HG03457 (cell line): ENCODE results near the gene PCDH18.
"Not testable (repeated sequence)": the region's sequence is repeated elsewhere in the genome, so short reads cannot be mapped to it uniquely, and the experiment has no call there.

Experiments
- ATAC-seq: cut with Tn5 transposase; IDR thresholded peaks from one replicate; pipeline ENCODE4 v1.9.1; 2021; ENCODE audit warnings: moderate number of reproducible peaks; ENCODE audit not compliant: unreplicated experiment

The PCDH18 gene

GRCh38 chr4:137529432-137529831 is 2.9 kb downstream of the PCDH18 start:
- no peak for ATAC-seq

- ATAC-seq = no peak
These were observed 3.6 kb downstream of the PCDH18 start for GRCh38 chr4:137528673-137529072.

DNA sequence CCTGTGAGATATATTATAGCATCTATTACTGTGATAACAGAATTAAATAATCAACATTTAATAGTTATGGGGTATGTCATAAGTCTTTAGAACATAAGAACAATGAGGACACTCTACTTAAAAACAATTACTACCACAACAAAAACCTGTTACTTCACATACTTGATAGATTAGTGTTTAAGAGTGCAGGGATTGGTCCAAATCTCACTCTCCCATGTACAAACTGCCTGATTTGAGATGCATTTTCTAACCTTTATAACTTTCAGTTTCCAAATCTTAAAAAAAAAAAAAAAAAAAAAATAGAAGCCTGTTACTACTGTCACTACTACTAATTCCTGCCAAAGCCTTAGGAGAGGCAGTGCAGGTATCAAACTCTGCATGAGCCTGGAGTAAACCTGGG is 5.6 kb downstream of the PCDH18 start:
- no peak for ATAC-seq

GRCh38 chr4:137524725-137525369 is 7.4 kb downstream of the PCDH18 start:
- no peak for ATAC-seq

- ATAC-seq = no peak
These were observed 9.0 kb downstream of the PCDH18 start for GRCh38 chr4:137523329-137523728.

- no peak for ATAC-seq
These were observed 11.2 kb downstream of the PCDH18 start for GRCh38 chr4:137521053-137521452.

GRCh38 chr4:137519406-137519805 is 12.9 kb downstream of the PCDH18 start:
- ATAC-seq = no peak

GRCh38 chr4:137517323-137517722 is 15.0 kb downstream of the PCDH18 start:
- ATAC-seq = not testable (repeated sequence)

- no peak for ATAC-seq
These were observed 17.7 kb downstream of the PCDH18 start for GRCh38 chr4:137514406-137515111.

DNA sequence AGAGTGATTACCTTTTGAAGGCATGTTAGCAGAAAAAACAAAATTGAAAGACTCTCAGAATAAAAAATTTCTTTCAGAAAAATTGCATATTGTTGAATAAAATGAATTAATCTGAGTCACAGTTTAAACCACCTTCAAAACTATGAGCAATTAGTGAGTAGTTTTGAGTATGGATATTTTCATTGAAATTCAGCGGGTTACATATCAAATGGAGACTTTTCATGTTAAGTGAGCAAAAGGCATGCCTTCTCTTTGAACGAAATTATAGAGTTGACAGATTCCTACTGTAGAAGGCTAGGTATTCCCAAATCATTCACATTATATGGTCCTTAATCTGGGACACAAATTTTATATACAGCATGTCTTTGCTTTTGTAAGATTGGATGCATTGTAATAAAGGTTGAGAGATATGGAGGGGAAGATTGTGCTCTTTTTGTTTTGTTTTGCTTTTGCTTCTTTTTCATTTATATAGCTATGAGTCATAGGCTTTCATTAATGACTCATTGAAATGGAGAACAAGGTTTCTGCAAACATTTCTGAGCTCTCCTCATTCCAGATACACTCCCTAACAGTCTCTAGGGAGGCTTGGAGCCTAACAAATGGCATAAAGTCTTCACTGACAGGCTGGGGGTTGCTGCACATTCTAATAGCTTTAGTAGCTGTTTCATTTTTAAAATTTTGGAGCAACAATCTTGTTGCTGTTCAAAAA is 21.6 kb downstream of the PCDH18 start:
- no peak for ATAC-seq

- no peak for ATAC-seq
These were observed 22.4 kb downstream of the PCDH18 start for GRCh38 chr4:137509855-137510282.

DNA sequence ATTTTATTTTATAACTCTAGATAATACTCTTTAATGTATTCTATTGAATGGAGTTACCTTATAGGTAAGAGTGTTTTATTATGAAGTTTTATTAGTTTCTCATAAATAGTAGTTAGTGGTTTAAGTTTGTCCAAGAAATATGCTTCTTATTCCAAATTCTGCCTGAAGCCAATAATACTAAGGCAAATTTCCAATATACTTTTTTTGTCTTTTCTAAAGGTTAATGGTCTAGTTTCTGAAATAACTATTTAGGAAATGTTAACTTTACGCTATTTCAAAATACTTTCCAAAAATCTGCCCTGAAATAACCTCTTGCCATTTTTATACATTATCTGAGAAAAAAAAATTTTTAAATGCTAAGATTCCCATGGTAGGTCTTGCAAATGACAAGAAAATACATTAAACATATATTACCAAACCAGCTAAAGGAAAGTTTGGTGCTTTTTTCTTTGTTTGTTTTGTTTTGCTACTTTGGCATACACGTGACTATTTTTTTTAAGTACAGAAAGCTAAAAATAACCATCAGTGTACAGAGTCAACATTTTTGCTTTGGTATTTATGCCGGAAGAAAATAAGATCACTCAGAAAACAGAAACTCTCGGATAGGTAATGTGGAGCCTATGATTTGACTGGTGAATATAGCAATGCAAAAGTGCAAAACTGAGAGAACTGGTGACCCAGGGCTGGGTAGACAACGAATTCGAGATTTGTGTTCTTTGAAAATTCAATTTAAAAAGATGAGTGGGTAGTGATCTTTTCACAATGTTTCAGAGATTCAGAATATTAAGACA is 29.8 kb downstream of the PCDH18 start:
- ATAC-seq = no peak

DNA sequence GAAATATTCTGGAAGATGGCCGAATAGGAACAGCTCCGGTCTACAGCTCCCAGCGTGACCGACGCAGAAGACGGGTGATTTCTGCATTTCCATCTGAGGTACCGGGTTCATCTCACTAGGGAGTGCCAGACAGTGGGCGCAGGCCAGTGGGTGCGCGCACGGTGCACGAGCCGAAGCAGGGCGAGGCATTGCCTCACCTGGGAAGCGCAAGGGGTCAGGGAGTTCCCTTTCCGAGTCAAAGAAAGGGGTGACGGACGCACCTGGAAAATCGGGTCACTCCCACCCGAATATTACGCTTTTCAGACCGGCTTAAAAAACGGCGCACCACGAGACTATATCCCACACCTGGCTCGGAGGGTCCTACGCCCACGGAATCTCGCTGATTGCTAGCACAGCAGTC is 36.0 kb downstream of the PCDH18 start:
- not testable (repeated sequence) for ATAC-seq

DNA sequence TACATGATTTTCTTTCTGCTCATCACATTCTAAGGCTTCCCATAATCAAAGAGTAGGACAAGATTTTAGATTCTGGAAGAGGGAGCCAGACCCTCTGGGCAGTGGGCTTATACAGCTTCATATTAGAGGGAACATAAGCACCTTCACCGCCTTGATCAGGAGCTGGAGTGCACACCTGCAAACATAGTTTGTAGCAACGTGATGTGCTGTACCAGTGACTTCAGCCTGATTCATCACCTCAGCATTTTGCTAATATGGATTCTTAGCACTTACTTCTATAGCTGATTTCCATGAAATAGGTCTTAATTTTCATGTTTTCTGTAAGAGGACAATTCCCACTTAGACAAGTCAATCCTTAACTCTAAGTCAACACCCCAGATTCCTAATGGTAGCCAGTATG is 36.7 kb downstream of the PCDH18 start:
- no peak for ATAC-seq

- ATAC-seq = not testable (repeated sequence)
These were observed 48.9 kb downstream of the PCDH18 start for GRCh38 chr4:137483313-137483959.

GRCh38 chr4:137479657-137480056 is 52.6 kb downstream of the PCDH18 start:
- ATAC-seq = not testable (repeated sequence)

DNA sequence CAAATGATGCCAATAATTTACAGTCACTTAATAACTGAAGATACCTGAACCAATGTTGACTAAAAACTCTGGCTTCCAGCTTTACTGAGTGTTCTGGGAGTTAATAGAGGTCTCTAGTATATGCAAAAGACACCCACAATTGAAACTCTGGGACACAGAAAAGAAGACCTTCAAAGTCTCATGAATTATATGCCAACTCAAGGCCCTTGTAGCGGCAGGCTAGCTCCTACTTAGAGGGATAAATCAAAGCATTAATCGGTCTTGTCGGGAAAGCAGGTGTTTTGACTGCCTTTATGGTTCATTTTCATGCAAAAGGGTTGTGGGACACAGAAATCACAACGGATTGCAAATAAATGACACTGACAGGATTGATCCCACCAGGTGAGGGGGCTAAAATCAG is 55.9 kb downstream of the PCDH18 start:
- ATAC-seq = no peak

DNA sequence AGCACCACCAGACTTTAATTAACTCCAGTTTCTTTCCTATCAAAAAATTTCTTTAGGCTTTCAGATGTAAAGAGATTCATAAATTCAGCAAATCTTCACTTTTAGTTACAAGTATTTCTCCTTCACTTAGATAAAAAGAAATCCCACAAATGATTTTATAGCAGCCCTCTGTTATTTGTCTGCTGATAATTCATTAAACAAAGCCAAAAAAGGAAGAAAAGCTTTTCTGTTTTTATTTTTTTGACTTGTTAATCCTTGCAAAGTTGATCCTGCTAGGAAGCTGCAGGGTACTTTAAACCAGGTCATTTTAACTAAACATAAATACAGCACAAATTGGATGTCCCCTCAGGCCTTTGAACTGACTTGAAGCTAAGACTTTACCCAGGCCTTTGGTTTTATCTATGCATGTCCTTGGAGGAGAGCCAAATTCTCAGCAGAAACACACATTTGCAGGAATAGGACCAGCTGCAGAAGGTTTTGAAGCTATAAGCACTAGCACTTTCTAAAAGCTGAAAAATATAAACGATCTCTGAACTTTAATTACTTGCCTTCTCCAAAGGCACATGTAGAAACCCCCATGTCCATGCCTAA is 57.5 kb downstream of the PCDH18 start:
- ATAC-seq = no peak

GRCh38 chr4:137471895-137472294 is 60.4 kb downstream of the PCDH18 start:
- no peak for ATAC-seq

GRCh38 chr4:137471461-137471860 is 60.8 kb downstream of the PCDH18 start:
- no peak for ATAC-seq
